Colonic mucosa (tissue), 4 donors: Measurements from ENCODE around the gene RAI14. TPM values are rescaled to one million over a fixed set of nuclear protein-coding genes. Genes with fewer than 3 reads are reported as not detected.

Source experiments
- DNase-seq: peaks from one replicate; pipeline ENCODE4 v3.0.0-alpha.2; 2020
- H3K27ac ChIP-seq: fragments of 200-600 bp; one replicate; pipeline ENCODE4 v1.8.0; 2021
- H3K27me3 ChIP-seq: fragments of 200-600 bp; one replicate; pipeline ENCODE4 v1.8.0; 2021
- H3K36me3 ChIP-seq: fragments of 200-600 bp; one replicate; pipeline ENCODE4 v1.8.0; 2021
- H3K4me1 ChIP-seq: fragments of 200-600 bp; one replicate; pipeline ENCODE4 v1.8.0; 2021; ENCODE audit warnings: mild to moderate bottlenecking
- H3K4me3 ChIP-seq: fragments of 200-600 bp; one replicate; pipeline ENCODE4 v1.8.0; 2021
- H3K9ac ChIP-seq, 2 donors: one replicate each; pipeline ENCODE4 v1.7.0; 2013; ENCODE audit warnings: control low read depth in 2 of 2, low read depth in 2 of 2, low read length in 2 of 2
- H3K9me3 ChIP-seq: fragments of 200-600 bp; one replicate; pipeline ENCODE4 v1.8.0; 2021
- CTCF ChIP-seq: fragments of 200-600 bp; IDR thresholded peaks from one replicate; pipeline ENCODE4 v1.8.0; 2022; ENCODE audit warnings: antibody characterized with exemption, mild to moderate bottlenecking
- intact Hi-C: fragments of 100-400 bp; cut with DNase I; formaldehyde crosslinking; loops from one replicate; pipeline ENCODE4 v1.14.1; 2022
- total RNA-seq, 2 donors: library from RNA; stranded (reverse); fragmentation: NEBNext Ultra II Directional in 1 of 2; extraction: Animal tissue kit (Norgen Biotek cat#: 25700) in 1 of 2; gene quantifications; one replicate each; pipeline ENCODE4 v1.2.1, GENCODE V29; 2021
- donor health status: healthy.
- donor health status: DM: no; HTN: no; CAD: no.
- donor health status: DM: no; HTN: no; CAD: no.

RAI14 gene
- total RNA-seq, 2 donors from 2014 or later = 15.9 to 25.7 TPM

DNA sequence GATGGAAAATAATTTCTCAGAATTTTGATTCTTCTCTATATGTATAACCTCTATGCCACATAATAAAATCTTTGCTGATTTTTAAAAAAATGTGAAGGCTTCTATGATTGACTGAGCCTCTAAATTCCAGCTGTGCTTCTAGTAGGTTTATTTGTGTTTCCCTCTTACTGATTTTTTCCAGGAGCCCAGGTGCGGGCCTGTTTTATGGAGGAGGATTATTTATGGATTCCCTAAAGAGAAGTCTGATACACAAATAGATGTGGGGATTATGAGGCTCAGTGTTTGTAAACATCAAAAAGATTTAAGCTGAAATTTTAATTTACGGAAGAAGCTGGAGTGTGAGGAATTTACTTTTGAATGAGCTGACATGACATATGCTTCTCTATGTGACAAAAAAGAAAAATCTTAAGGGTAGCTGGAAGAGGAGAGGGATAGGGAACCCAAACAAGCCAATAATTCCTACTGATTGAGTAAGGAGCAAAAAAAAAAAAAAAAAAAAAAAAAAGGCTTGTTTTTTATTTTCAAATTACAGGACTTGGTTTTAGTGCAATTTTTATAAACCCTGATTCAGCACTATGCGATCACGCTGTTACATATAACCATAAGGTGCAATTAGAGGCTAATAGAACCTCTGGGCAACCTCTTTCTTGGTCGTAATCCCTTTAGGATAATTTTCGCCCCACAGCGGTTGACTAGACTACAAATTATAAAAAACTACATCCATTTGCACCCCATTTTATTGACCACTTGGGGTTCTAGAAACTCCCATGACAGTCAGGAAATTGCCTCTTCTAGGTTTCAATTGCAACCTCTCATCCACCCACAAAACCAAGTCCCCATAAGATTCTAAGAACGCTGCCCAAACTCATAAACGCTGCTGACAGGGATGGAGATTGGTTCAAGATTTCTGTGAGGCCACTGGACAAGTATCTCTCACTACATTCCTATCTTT lies 44.4 kb upstream of the RAI14 start:
- Histone ChIP-seq H3K9me3 (no peaks in the 10 kb centered on the region), H3K9ac (no peak overlapping the region), H3K4me1 (no peaks in the 10 kb centered on the region), H3K27ac (no peak overlapping the region), H3K27me3 (no peaks in the 10 kb centered on the region), H3K36me3 (no peaks in the 10 kb centered on the region), H3K4me3 (no peak overlapping the region)
- no peak for TF ChIP-seq CTCF
- DNase-seq = no peak
- intact Hi-C loops = no loop called here

DNA sequence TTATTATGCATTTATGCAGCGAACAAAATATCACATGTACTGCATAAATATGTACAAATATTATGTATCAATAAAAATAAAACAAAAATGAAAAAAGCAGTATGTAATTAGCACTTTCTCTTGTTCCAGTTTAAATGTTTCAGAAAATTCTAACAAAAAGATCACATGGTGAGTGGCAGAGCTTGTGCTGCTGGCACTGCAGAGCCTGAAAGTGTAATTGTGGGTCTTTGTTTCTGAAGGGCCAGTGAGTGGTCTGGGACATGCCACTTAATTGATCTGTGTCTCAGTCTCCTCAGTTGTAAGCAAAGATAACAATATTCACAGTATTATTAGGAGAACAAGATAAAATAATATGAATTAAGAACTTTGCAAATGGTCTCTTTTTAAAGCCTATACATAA lies 39.5 kb upstream of the RAI14 start:
- H3K27me3 ChIP-seq = no peaks in the 10 kb centered on the region

DNA sequence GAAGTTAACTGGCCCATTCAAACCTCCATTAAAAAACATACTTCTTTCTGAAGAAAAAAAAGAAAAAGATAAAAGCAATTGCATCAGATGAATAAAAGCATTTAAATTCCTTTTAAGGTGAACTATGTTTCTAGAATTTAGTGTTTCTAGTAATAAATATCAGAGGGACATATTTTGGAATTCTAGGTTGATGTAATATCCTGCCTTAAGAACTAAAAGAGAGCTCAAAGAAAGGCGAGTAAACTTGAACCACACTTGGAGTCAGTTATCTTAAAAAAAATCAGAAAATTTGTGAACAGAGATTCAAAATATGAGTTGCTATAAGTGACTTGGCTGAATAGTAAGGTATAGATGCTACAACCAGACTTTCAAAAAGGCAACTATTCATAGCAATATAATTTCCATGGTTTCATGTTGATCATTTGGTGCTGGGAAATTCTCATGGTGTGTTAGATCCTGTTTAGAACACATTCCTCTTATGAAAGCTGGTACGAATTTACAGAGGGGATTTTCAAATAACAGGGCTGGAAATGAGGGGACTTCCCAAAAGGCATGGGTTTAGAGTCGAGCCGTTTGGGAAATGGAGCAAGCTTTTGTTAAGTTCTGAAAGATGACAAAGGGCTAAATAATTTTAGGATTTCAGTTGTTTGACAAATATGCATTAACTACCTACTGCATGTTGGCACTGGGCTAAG lies 37.6 kb upstream of the RAI14 start:
- H3K4me1 ChIP-seq = no peaks in the 10 kb centered on the region
- no peak overlapping the region for H3K27ac ChIP-seq
- no peak overlapping the region for H3K9ac ChIP-seq
- no peak for TF ChIP-seq CTCF
- H3K9me3 ChIP-seq = no peaks in the 10 kb centered on the region
- intact Hi-C loops = no loop called here
- no peaks in the 10 kb centered on the region for H3K27me3 ChIP-seq
- no peak for DNase-seq
- H3K36me3 ChIP-seq = no peaks in the 10 kb centered on the region
- H3K4me3 ChIP-seq = no peak overlapping the region

More for the DNA sequence above, 39.5 kb upstream of the RAI14 start:
- Histone ChIP-seq H3K4me1 (no peaks in the 10 kb centered on the region), H3K9me3 (no peaks in the 10 kb centered on the region), H3K36me3 (no peaks in the 10 kb centered on the region), H3K4me3 (no peak overlapping the region), H3K9ac (no peak overlapping the region), H3K27ac (no peak overlapping the region)
- no peak for DNase-seq
- no peak for TF ChIP-seq CTCF
- intact Hi-C loops = no loop called here

GRCh38 chr5:34620185-34620584 lies 35.9 kb upstream of the RAI14 start:
- H3K9ac ChIP-seq = no peak overlapping the region
- H3K4me1 ChIP-seq = no peaks in the 10 kb centered on the region
- H3K9me3 ChIP-seq = no peaks in the 10 kb centered on the region
- no peak overlapping the region for H3K4me3 ChIP-seq
- intact Hi-C loops = no loop called here
- no peak for TF ChIP-seq CTCF
- DNase-seq = no peak
- H3K27ac ChIP-seq = no peak overlapping the region
- H3K27me3 ChIP-seq = no peaks in the 10 kb centered on the region
- no peaks in the 10 kb centered on the region for H3K36me3 ChIP-seq

DNA sequence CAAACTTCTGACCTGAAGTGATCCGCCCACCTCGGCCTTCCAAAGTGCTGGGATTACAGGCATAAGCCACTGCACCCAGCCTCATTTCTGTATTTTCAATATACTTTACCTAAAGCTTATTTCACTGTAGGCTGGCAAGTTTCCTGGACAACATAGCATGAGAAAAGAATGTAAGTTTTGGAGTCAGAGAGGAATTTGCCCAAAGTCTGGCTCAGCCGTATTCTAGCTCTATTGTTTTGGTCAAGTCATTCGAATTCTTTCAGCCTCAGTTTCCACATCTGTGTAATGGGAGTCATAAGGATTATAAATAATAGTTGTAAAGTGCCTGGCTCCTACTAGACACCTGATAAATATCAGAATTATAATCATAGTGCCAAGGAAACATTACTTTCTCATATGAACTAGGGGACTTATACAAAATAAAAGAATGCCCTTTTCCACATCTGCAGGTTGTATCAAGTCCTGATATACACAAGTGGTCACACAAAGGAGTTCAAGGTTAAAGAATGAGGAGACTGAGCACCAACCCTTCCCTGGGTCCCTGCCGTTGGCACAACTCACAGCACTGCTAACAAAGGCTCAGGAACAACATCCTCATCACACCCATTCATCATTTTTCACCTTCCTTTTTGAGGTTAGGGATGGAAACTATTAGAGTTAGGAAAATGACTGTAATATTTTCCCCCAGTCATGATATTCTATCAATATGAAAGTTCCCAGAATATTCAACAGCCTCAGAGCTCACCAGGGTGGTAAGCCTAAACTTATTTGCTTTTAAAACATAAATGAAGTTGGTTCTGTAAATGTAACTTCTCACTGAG lies 34.6 kb upstream of the RAI14 start:
- no peak for DNase-seq
- Histone ChIP-seq H3K36me3 (no peaks in the 10 kb centered on the region), H3K27ac (no peak overlapping the region), H3K4me3 (no peak overlapping the region), H3K27me3 (no peaks in the 10 kb centered on the region), H3K9me3 (no peaks in the 10 kb centered on the region), H3K4me1 (no peaks in the 10 kb centered on the region), H3K9ac (no peak overlapping the region)
- intact Hi-C loops = no loop called here
- TF ChIP-seq CTCF = no peak
